H1 (cell line): Measurements from ENCODE around the gene OGDHL. TPM values are rescaled to one million over a fixed set of nuclear protein-coding genes. Genes with fewer than 3 reads are reported as not detected.

Experiments used
- CTCF ChIA-PET: fragments of 300-600 bp; sonication (Branson Sonifier 250); formaldehyde crosslinking; loops from one replicate; lab custom pipeline; 2021; ENCODE audit not compliant: partially characterized antibody; lab: Charles Lee
- POLR2A ChIA-PET: fragments of 300-600 bp; sonication (Branson Sonifier 250); formaldehyde crosslinking; loops from one replicate; lab custom pipeline; 2021; ENCODE audit warnings: inconsistent platforms; ENCODE audit not compliant: partially characterized antibody; lab: Charles Lee
- DNase-seq, 2 experiments: peaks; one replicate each; pipeline versions ENCODE4 v3.0.0 to v3.0.0-alpha.2; 2010 to 2022; ENCODE audit warnings: low spot score in 2 of 2, low read depth in 1 of 2, mixed read lengths in 1 of 2
- FAIRE-seq: peaks from 2 replicates; lab custom pipeline; 2011; peaks lifted over from hg19 to GRCh38; lab: Jason Lieb, UNC
- H2AFZ ChIP-seq: 2 replicates; pipeline ENCODE4 v1.8.1; 2012; ENCODE audit warnings: low read length, inconsistent platforms
- H2AK5ac ChIP-seq: 2 replicates; pipeline ENCODE4 v1.6.1; 2013; ENCODE audit warnings: low read depth, low read length
- H2BK120ac ChIP-seq: replicated peaks from 2 replicates; pipeline ENCODE3; 2013; ENCODE audit warnings: low read depth, low read length, inconsistent platforms
- H2BK12ac ChIP-seq: 2 replicates; pipeline ENCODE4 v1.6.1; 2013; ENCODE audit warnings: low read depth, low read length
- H2BK15ac ChIP-seq: 2 replicates; pipeline ENCODE4 v1.6.1; 2013; ENCODE audit warnings: low read length
- H2BK20ac ChIP-seq: 2 replicates; pipeline ENCODE4 v1.6.1; 2013; ENCODE audit warnings: low read length
- H2BK5ac ChIP-seq: 2 replicates; pipeline ENCODE4 v1.6.1; 2013; ENCODE audit warnings: low read depth, low read length
- H3K14ac ChIP-seq: 2 replicates; pipeline ENCODE4 v1.6.1; 2013; ENCODE audit warnings: inconsistent platforms; ENCODE audit not compliant: insufficient read length
- H3K18ac ChIP-seq: 2 replicates; pipeline ENCODE4 v1.6.1; 2013; ENCODE audit warnings: low read length; ENCODE audit errors: extremely low read depth
- H3K23ac ChIP-seq: 2 replicates; pipeline ENCODE4 v1.6.1; 2013; ENCODE audit warnings: inconsistent platforms; ENCODE audit not compliant: insufficient read length
- H3K23me2 ChIP-seq: 2 replicates; pipeline ENCODE4 v1.6.1; 2013; ENCODE audit warnings: low read depth, low read length
- H3K27ac ChIP-seq: 2 replicates; pipeline ENCODE4 v1.6.1; 2011; ENCODE audit warnings: low read depth, low read length, inconsistent platforms
- H3K27me3 ChIP-seq, 4 experiments: replicated peaks in 1 of 4; 1 replicate in 1 of 4; 2 replicates in 3 of 4; pipeline versions ENCODE4 v1.6.1 to v1.8.1; 2011 to 2013; ENCODE audit warnings: low read length in 3 of 4, mild to moderate bottlenecking in 3 of 4, inconsistent platforms in 2 of 4, mixed read lengths in 2 of 4, moderate library complexity in 1 of 4; ENCODE audit not compliant: control insufficient read depth in 3 of 4, insufficient read depth in 3 of 4; ENCODE audit errors: extremely low read depth in 1 of 4
- H3K36me3 ChIP-seq, 4 experiments: 2 replicates each; pipeline versions ENCODE4 v1.6.1 to v1.8.1; 2011 to 2013; ENCODE audit warnings: mild to moderate bottlenecking in 4 of 4, low read length in 3 of 4, moderate library complexity in 2 of 4, control low read depth in 1 of 4, inconsistent platforms in 1 of 4; ENCODE audit not compliant: insufficient read depth in 4 of 4, control insufficient read depth in 2 of 4
- H3K4ac ChIP-seq: replicated peaks from 2 replicates; pipeline ENCODE3; 2013; ENCODE audit warnings: low read length, low read depth, mixed read lengths, inconsistent platforms; ENCODE audit not compliant: insufficient read length
- H3K4me1 ChIP-seq, 4 experiments: replicated peaks in 1 of 4; 1 replicate in 1 of 4; 2 replicates in 3 of 4; pipeline versions ENCODE4 v1.6.1 to v1.8.1; 2011 to 2013; ENCODE audit warnings: low read length in 3 of 4, inconsistent platforms in 2 of 4, mixed read lengths in 1 of 4; ENCODE audit not compliant: insufficient read depth in 4 of 4, control insufficient read depth in 3 of 4
- H3K4me2 ChIP-seq, 2 experiments: 2 replicates each; pipeline versions ENCODE4 v1.6.1 to v1.8.1; 2011 to 2013; ENCODE audit warnings: low read depth in 2 of 2, low read length in 2 of 2, control low read depth in 1 of 2, inconsistent platforms in 1 of 2, mild to moderate bottlenecking in 1 of 2; ENCODE audit not compliant: insufficient read depth in 1 of 2
- H3K4me3 ChIP-seq, 4 experiments: fragments of 200-600, 300-600 bp in 1 of 4; sonication (generic), shearing (Covaris generic), sonication (Bioruptor Twin) in 1 of 4; 2 replicates each; pipeline versions ENCODE4 v1.5.1 to v1.8.1; 2011 to 2016; ENCODE audit warnings: low read length in 4 of 4, low read depth in 3 of 4, control low read depth in 2 of 4, inconsistent platforms in 2 of 4, mild to moderate bottlenecking in 2 of 4, mixed read lengths in 1 of 4, moderate library complexity in 1 of 4; ENCODE audit not compliant: insufficient read depth in 2 of 4; ENCODE audit errors: extremely low read depth in 1 of 4
- H3K56ac ChIP-seq: replicated peaks from 2 replicates; pipeline ENCODE3; 2013; ENCODE audit warnings: low read depth, mild to moderate bottlenecking, mixed read lengths, low read length, inconsistent platforms; ENCODE audit not compliant: insufficient read length
- H3K79me1 ChIP-seq: 2 replicates; pipeline ENCODE4 v1.6.1; 2013; ENCODE audit warnings: low read depth, low read length, control low read depth
- H3K79me2 ChIP-seq, 2 experiments: 2 replicates each; pipeline versions ENCODE4 v1.6.1 to v1.8.1; 2012 to 2013; ENCODE audit warnings: low read length in 2 of 2, mild to moderate bottlenecking in 2 of 2, inconsistent platforms in 1 of 2; ENCODE audit not compliant: insufficient read depth in 2 of 2, control insufficient read depth in 1 of 2
- H3K9ac ChIP-seq, 4 experiments: replicated peaks in 1 of 4; 1 replicate in 1 of 4; 2 replicates in 3 of 4; pipeline versions ENCODE4 v1.6.1 to v1.8.1; 2011 to 2013; ENCODE audit warnings: low read depth in 3 of 4, low read length in 3 of 4, control low read depth in 2 of 4, mild to moderate bottlenecking in 2 of 4, moderate library complexity in 2 of 4, inconsistent platforms in 1 of 4; ENCODE audit errors: extremely low read depth in 1 of 4
- H3K9me3 ChIP-seq, 2 experiments: 2 replicates each; pipeline versions ENCODE4 v1.6.1 to v1.8.1; 2012 to 2013; ENCODE audit warnings: mild to moderate bottlenecking in 2 of 2, moderate library complexity in 2 of 2, control low read depth in 1 of 2, inconsistent platforms in 1 of 2, low read depth in 1 of 2, low read length in 1 of 2, mixed read lengths in 1 of 2; ENCODE audit not compliant: insufficient read depth in 2 of 2
- H4K20me1 ChIP-seq, 2 experiments: replicated peaks in 1 of 2; 2 replicates each; pipeline versions ENCODE3 to v1.8.1; 2011 to 2013; ENCODE audit warnings: inconsistent platforms in 2 of 2, low read length in 2 of 2, mild to moderate bottlenecking in 1 of 2; ENCODE audit not compliant: insufficient read depth in 2 of 2, control insufficient read depth in 1 of 2
- H4K5ac ChIP-seq: 2 replicates; pipeline ENCODE4 v1.6.1; 2013; ENCODE audit warnings: low read length, low read depth, mixed read lengths, inconsistent platforms; ENCODE audit not compliant: insufficient read length
- H4K8ac ChIP-seq: 2 replicates; pipeline ENCODE4 v1.8.0; 2013; ENCODE audit warnings: mild to moderate bottlenecking, moderate library complexity, low read length, inconsistent platforms; ENCODE audit not compliant: insufficient read depth; ENCODE audit errors: extremely low read depth
- H4K91ac ChIP-seq: replicated peaks from 2 replicates; pipeline ENCODE3; 2013; ENCODE audit warnings: low read length, mixed read lengths, inconsistent platforms; ENCODE audit not compliant: insufficient read length
- CTCF ChIP-seq, 3 experiments: IDR thresholded peaks; 1 replicate in 2 of 3; 2 replicates in 1 of 3; pipeline versions ENCODE4 v1.5.1 to v1.6.1; 2011; ENCODE audit warnings: low read length in 3 of 3, mild to moderate bottlenecking in 3 of 3, inconsistent platforms in 2 of 3, low read depth in 1 of 3, moderate library complexity in 1 of 3; ENCODE audit not compliant: insufficient read depth in 1 of 3; ENCODE audit errors: control extremely low read depth in 1 of 3
- EZH2 ChIP-seq: fragments of 200-600 bp; sonication (generic); IDR thresholded peaks from 2 replicates; pipeline ENCODE4 v1.7.1; 2012; ENCODE audit warnings: low read depth, mild to moderate bottlenecking, moderate library complexity, low read length, inconsistent platforms; ENCODE audit not compliant: severe bottlenecking
- GABPA ChIP-seq: IDR thresholded peaks from 2 replicates; pipeline ENCODE4 v1.6.1; 2011; ENCODE audit warnings: mild to moderate bottlenecking, low read length, moderate library complexity, borderline replicate concordance; ENCODE audit not compliant: insufficient read depth
- NANOG ChIP-seq: IDR thresholded peaks from 2 replicates; pipeline ENCODE4 v1.6.1; 2011; ENCODE audit warnings: low read length, low read depth, mild to moderate bottlenecking, inconsistent platforms; ENCODE audit not compliant: insufficient read depth, poor library complexity, severe bottlenecking
- PHF8 ChIP-seq: fragments of 200-600 bp; sonication (generic); conservative IDR thresholded peaks from 2 replicates; pipeline ENCODE4 v1.7.1; 2012; ENCODE audit warnings: low read depth, mild to moderate bottlenecking, inconsistent platforms, low read length, moderate library complexity
- RFX5 ChIP-seq: IDR thresholded peaks from 2 replicates; pipeline ENCODE4 v1.6.1; 2011; ENCODE audit warnings: low read depth, low read length, improper control_type of control experiment, borderline replicate concordance
- SIRT6 ChIP-seq: IDR thresholded peaks from one replicate; pipeline ENCODE4 v1.7.1; 2012; ENCODE audit warnings: low read length, inconsistent platforms
- TEAD4 ChIP-seq: IDR thresholded peaks from 2 replicates; pipeline ENCODE4 v1.6.1; 2012; ENCODE audit warnings: low read depth, low read length, inconsistent platforms, mixed read lengths
- ZNF274 ChIP-seq: IDR thresholded peaks from 2 replicates; pipeline ENCODE4 v1.7.0; 2012; ENCODE audit warnings: low read length, borderline replicate concordance; ENCODE audit errors: extremely low read depth
- WGBS, 2 experiments: shearing (Covaris generic) in 1 of 2; methylation state at CpG; one replicate each; pipeline versions ENCODE4 v1.1.6 to v1.1.7; 2013 to 2015; ENCODE audit warnings: low lambda C conversion rate in 2 of 2, mixed read lengths in 2 of 2, inconsistent platforms in 1 of 2, low coverage in 1 of 2, missing lambda C conversion rate in 1 of 2; ENCODE audit not compliant: insufficient replicate concordance in 2 of 2, insufficient coverage in 1 of 2, insufficient read length in 1 of 2; ENCODE audit errors: extremely low coverage in 1 of 2, missing lambda C conversion rate in 1 of 2; 5-methylcytosine and 5-hydroxymethylcytosine counted together
- polyA plus RNA-seq, 7 experiments: library from polyadenylated mRNA; depleted of rRNA in 3 of 7; stranded (reverse) in 5 of 7; unstranded in 2 of 7; fragments of >200 nt in 5 of 7; fragments of 200-250 nt in 2 of 7; gene quantifications; 1 replicate in 5 of 7; 2 replicates in 1 of 7; 4 replicates in 1 of 7; pipeline versions ENCODE4 v1.2.1 to v1.2.3, GENCODE V29; 2011 to 2013; ENCODE audit warnings: missing spikeins in 2 of 7, mixed read lengths in 2 of 7
- total RNA-seq: library from RNA; stranded (reverse); fragmentation: NEBNext Ultra II Directional; extraction: Animal tissue kit (Norgen Biotek cat#: 25700); gene quantifications from 2 replicates; pipeline ENCODE4 v1.2.1, GENCODE V29; 2021

Gene OGDHL
- total and polyA plus RNA-seq, 2 of the 8 experiments (the other 6 are each of a cell fraction or from before 2014, with no cell fraction given) = 16.1 to 16.6 TPM

GRCh38 chr10:49745756-49746155 lies 16.4 kb downstream of the OGDHL start:
- no peak overlapping the region for H3K27ac ChIP-seq
- no peak overlapping the region for H4K91ac ChIP-seq
- no peak overlapping the region for H2BK15ac ChIP-seq
- no peak overlapping the region for H3K4ac ChIP-seq
- no peaks in the 10 kb centered on the region for H3K9me3 ChIP-seq
- H4K5ac ChIP-seq = no peak overlapping the region
- peaks cover 0 to 13% (median 6%) of the 10 kb centered on the region in 4 experiments; a peak in 4 of 8 replicates for H3K36me3 ChIP-seq
- no peaks in the 10 kb centered on the region for H3K4me1 ChIP-seq
- no peak for DNase-seq
- FAIRE-seq = no peak
- TF ChIP-seq RFX5 (no peak), ZNF274 (no peak), CTCF (IDR thresholded peaks at IDR 0.05; ENCODE audit: control extremely low read depth in 1 of 3, insufficient read depth in 1 of 3, low read depth in 1 of 3, low read length in 3 of 3) (no peak), PHF8 (no peak), NANOG (no peak), TEAD4 (no peak), GABPA (no peak), SIRT6 (no peak), EZH2 (no peak)
- ChIA-PET POLR2A (interaction anchor here (1.1 kb wide), 1 partner anchor 11 kb away, joined by 3 read pairs; no protein-coding TSS in a partner anchor), CTCF (interaction anchor here (0.9 to 4.5 kb wide), 14 partner anchors 10 to 151 kb away, joined by 3 to 36 read pairs (median 4); partner anchors contain the start of gene CHAT)
- H4K20me1 ChIP-seq = peaks cover 2 to 17% of the 10 kb centered on the region in 2 experiments
- H3K23ac ChIP-seq = no peak overlapping the region
- no peak overlapping the region for H2BK20ac ChIP-seq
- H2BK12ac ChIP-seq = no peak overlapping the region
- H3K79me1 ChIP-seq = no peaks in the 10 kb centered on the region; the same call in 1 of the 2 replicates
- no peak overlapping the region for H2BK5ac ChIP-seq
- 92% methylated on average over 12 of the region's 12 CpGs; no CpG with 5 or more reads in 1 of the 2 experiments for WGBS, 2 experiments
- no peak overlapping the region for H3K14ac ChIP-seq
- H4K8ac ChIP-seq = no peak overlapping the region
- H2AK5ac ChIP-seq = no peak overlapping the region
- no peak overlapping the region for H3K4me3 ChIP-seq
- no peaks in the 10 kb centered on the region for H3K27me3 ChIP-seq
- no peaks in the 10 kb centered on the region for H3K79me2 ChIP-seq
- H3K23me2 ChIP-seq = peaks cover 11% of the 10 kb centered on the region; the same call in 1 of the 2 replicates
- no peak overlapping the region for H3K9ac ChIP-seq
- no peak overlapping the region for H3K4me2 ChIP-seq
- no peak overlapping the region for H2BK120ac ChIP-seq
- H2AFZ ChIP-seq = no peak overlapping the region
- H3K18ac ChIP-seq = no peak overlapping the region
- H3K56ac ChIP-seq = no peak overlapping the region
